GM18867 (cell line): Measurements from ENCODE around the gene RYR1.
A peak's percentile ranks its signal among the peaks of the same experiment; 100 is the strongest.
"Not testable (repeated sequence)": the region's sequence is repeated elsewhere in the genome, so short reads cannot be mapped to it uniquely, and the experiment has no call there.

ENCODE experiments used
- ATAC-seq: cut with Tn5 transposase; IDR thresholded peaks from one replicate; pipeline ENCODE4 v1.9.1; 2021; ENCODE audit warnings: mild to moderate bottlenecking, moderate library complexity; ENCODE audit not compliant: unreplicated experiment

Gene RYR1

GRCh38 chr19:38488096-38488495 is 54.6 kb downstream of the RYR1 start:
- ATAC-seq, result no peak

GRCh38 chr19:38488776-38489481 is 55.4 kb downstream of the RYR1 start:
- no peak for ATAC-seq

- ATAC-seq, result no peak
Observed at GRCh38 chr19:38490861-38491260, 57.4 kb downstream of the RYR1 start.

- ATAC-seq, result no peak
Observed at GRCh38 chr19:38492181-38492813, 58.8 kb downstream of the RYR1 start.

- ATAC-seq, result no peak
Observed at GRCh38 chr19:38494379-38494778, 60.9 kb downstream of the RYR1 start.

- not testable (repeated sequence) for ATAC-seq
Observed at GRCh38 chr19:38495375-38495774, 61.9 kb downstream of the RYR1 start.

- ATAC-seq, result no peak
Observed at GRCh38 chr19:38496116-38496515, 62.6 kb downstream of the RYR1 start.

- no peak for ATAC-seq
Observed at GRCh38 chr19:38496603-38497487, 63.4 kb downstream of the RYR1 start.

GRCh38 chr19:38497907-38498306 is 64.4 kb downstream of the RYR1 start:
- ATAC-seq, result no peak

GRCh38 chr19:38499532-38499931 is 66.0 kb downstream of the RYR1 start:
- no peak for ATAC-seq

GRCh38 chr19:38500450-38500849 is 67.0 kb downstream of the RYR1 start:
- ATAC-seq, result no peak

GRCh38 chr19:38502410-38503076 is 69.1 kb downstream of the RYR1 start:
- no peak for ATAC-seq

- no peak for ATAC-seq
Observed at GRCh38 chr19:38503077-38503410, 69.6 kb downstream of the RYR1 start.

- ATAC-seq, result no peak
Observed at GRCh38 chr19:38505958-38506357, 72.5 kb downstream of the RYR1 start.

GRCh38 chr19:38506375-38506722 is 72.9 kb downstream of the RYR1 start:
- ATAC-seq, result no peak

- ATAC-seq, result peak; percentile 77
Observed at GRCh38 chr19:38506723-38507550, 73.4 kb downstream of the RYR1 start.

- ATAC-seq, result no peak
Observed at GRCh38 chr19:38507551-38508127, 74.1 kb downstream of the RYR1 start.

- no peak for ATAC-seq
Observed at GRCh38 chr19:38508507-38508906, 75.0 kb downstream of the RYR1 start.

- ATAC-seq, result no peak
Observed at GRCh38 chr19:38509027-38509426, 75.5 kb downstream of the RYR1 start.

GRCh38 chr19:38511074-38511708 is 77.7 kb downstream of the RYR1 start:
- ATAC-seq, result no peak
